Osteoblast (primary cell): ENCODE data around the gene OR13J1. TPM values are rescaled to one million over a fixed set of nuclear protein-coding genes. Genes with fewer than 3 reads are reported as not detected.

Experiments used
- DNase-seq: peaks from one replicate; pipeline ENCODE4 v3.0.0; 2011; ENCODE audit warnings: low spot score, mixed read lengths; ENCODE audit not compliant: insufficient read length; ENCODE audit errors: missing footprints
- H2AFZ ChIP-seq: 2 replicates; pipeline ENCODE4 v1.6.0; 2011; ENCODE audit warnings: mild to moderate bottlenecking, low read length
- H3K27ac ChIP-seq: 2 replicates; pipeline ENCODE4 v1.5.1; 2011; ENCODE audit warnings: mild to moderate bottlenecking, low read depth, low read length, moderate library complexity
- H3K27me3 ChIP-seq: 2 replicates; pipeline ENCODE4 v1.6.0; 2012; ENCODE audit warnings: mild to moderate bottlenecking, control low read depth, inconsistent platforms, low read length, moderate library complexity; ENCODE audit not compliant: insufficient read depth
- H3K36me3 ChIP-seq: 2 replicates; pipeline ENCODE4 v1.5.1; 2011; ENCODE audit warnings: mild to moderate bottlenecking, low read length, control low read depth, moderate library complexity; ENCODE audit not compliant: insufficient read depth
- H3K4me1 ChIP-seq: 2 replicates; pipeline ENCODE4 v1.5.1; 2011; ENCODE audit warnings: mild to moderate bottlenecking, low read length, control low read depth, moderate library complexity; ENCODE audit not compliant: insufficient read depth
- H3K4me2 ChIP-seq: 2 replicates; pipeline ENCODE4 v1.6.0; 2011; ENCODE audit warnings: mild to moderate bottlenecking, low read length; ENCODE audit not compliant: insufficient read depth
- H3K4me3 ChIP-seq: fragments of 200-600 bp; sonication (generic); 3 replicates; pipeline ENCODE4 v1.5.1; 2012; ENCODE audit warnings: mild to moderate bottlenecking, low read length, inconsistent platforms; ENCODE audit not compliant: insufficient read depth
- H3K79me2 ChIP-seq: 2 replicates; pipeline ENCODE4 v1.6.0; 2012; ENCODE audit warnings: mild to moderate bottlenecking, low read length, control low read depth, inconsistent platforms; ENCODE audit not compliant: insufficient read depth
- H3K9me3 ChIP-seq: 2 replicates; pipeline ENCODE4 v1.5.1; 2011; ENCODE audit warnings: low read depth, low read length, control low read depth
- H4K20me1 ChIP-seq: 2 replicates; pipeline ENCODE4 v1.6.0; 2012; ENCODE audit warnings: mild to moderate bottlenecking, low read length, control low read depth; ENCODE audit not compliant: insufficient read depth
- CTCF ChIP-seq: IDR thresholded peaks from 2 replicates; pipeline ENCODE4 v1.5.1; 2011; ENCODE audit warnings: mild to moderate bottlenecking, low read depth, low read length, moderate library complexity; ENCODE audit errors: extremely low read depth
- total RNA-seq: library from RNA; depleted of rRNA; stranded (reverse); fragments of >200 nt; gene quantifications from 2 replicates; pipeline ENCODE4 v1.2.3, GENCODE V29; 2012

OR13J1 gene
- total RNA-seq, 1 donor = not detected

DNA sequence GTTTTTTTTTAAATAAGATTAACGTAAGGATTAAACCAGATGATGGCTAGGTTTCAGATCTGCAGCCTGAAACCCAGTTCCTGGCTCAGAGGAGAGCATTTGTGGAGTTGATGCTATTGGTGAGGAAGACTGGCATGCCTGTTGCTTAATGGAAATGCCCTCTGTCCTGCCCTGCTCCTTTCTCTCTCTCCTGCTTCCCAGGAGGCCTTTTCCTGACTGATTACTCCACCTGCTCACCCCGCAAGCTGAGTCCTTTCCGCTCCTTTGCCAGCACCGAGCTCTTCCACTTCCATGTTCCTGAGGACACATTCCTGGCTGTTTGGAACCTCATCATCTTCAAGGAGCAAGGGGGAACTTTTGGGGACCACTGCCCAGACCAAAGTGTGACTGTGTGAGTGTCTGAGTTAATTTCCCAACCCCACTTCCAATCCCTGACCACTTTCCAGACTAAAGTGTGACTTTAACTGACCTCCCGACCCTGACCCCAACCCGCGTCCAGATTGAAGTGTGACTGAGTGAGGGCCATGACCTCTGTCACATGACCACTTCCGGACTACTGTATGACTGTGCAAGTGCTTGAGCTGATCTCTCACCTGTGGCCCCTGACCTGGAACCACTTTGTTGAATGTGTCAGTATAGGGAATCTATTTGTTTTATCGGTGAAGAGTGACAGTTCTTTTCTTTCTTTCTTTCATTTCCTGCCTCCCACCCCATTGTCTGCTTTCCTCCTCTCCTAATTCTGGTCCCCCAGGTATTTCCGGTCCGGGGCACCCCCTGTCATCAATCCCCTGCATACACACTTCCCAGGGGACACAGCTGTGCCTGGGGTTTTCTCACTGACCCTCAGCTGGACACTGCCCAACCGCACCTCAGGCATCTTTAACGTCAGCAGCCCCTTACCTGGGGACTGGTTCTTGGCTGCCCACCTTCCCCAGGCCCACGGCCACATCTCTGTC, 35.7 kb downstream of the OR13J1 start:
- no peak overlapping the region for H2AFZ ChIP-seq
- H3K36me3 ChIP-seq = no peaks in the 10 kb centered on the region
- no peak overlapping the region for H3K4me3 ChIP-seq
- H3K27me3 ChIP-seq = no peaks in the 10 kb centered on the region
- no peak overlapping the region for H3K4me2 ChIP-seq
- H4K20me1 ChIP-seq = no peaks in the 10 kb centered on the region
- no peak overlapping the region for H3K27ac ChIP-seq
- H3K9me3 ChIP-seq = no peaks in the 10 kb centered on the region
- peaks cover 18% of the 10 kb centered on the region for H3K4me1 ChIP-seq
- DNase-seq = no peak
- no peak for TF ChIP-seq CTCF
- peaks cover 6% of the 10 kb centered on the region for H3K79me2 ChIP-seq

- Histone ChIP-seq H4K20me1 (no peaks in the 10 kb centered on the region), H3K27me3 (no peaks in the 10 kb centered on the region), H3K4me2 (no peak overlapping the region), H3K79me2 (peaks cover 6% of the 10 kb centered on the region), H3K9me3 (no peaks in the 10 kb centered on the region), H3K27ac (no peak overlapping the region), H2AFZ (no peak overlapping the region), H3K4me1 (peaks cover 23% of the 10 kb centered on the region), H3K4me3 (no peak overlapping the region), H3K36me3 (no peaks in the 10 kb centered on the region)
- no peak for DNase-seq
- no peak for TF ChIP-seq CTCF
These were observed 37.4 kb downstream of the OR13J1 start for GRCh38 chr9:35832814-35833213.

- H3K27ac ChIP-seq = no peak overlapping the region
- no peak for TF ChIP-seq CTCF
- H3K9me3 ChIP-seq = no peaks in the 10 kb centered on the region
- DNase-seq = no peak
- no peaks in the 10 kb centered on the region for H4K20me1 ChIP-seq
- H2AFZ ChIP-seq = no peak overlapping the region
- no peaks in the 10 kb centered on the region for H3K36me3 ChIP-seq
- H3K79me2 ChIP-seq = peaks cover 6% of the 10 kb centered on the region
- peaks cover 37% of the 10 kb centered on the region for H3K4me1 ChIP-seq
- H3K4me3 ChIP-seq = no peak overlapping the region
- no peak overlapping the region for H3K4me2 ChIP-seq
- H3K27me3 ChIP-seq = no peaks in the 10 kb centered on the region
These were observed 39.2 kb downstream of the OR13J1 start for GRCh38 chr9:35831040-35831439.

DNA sequence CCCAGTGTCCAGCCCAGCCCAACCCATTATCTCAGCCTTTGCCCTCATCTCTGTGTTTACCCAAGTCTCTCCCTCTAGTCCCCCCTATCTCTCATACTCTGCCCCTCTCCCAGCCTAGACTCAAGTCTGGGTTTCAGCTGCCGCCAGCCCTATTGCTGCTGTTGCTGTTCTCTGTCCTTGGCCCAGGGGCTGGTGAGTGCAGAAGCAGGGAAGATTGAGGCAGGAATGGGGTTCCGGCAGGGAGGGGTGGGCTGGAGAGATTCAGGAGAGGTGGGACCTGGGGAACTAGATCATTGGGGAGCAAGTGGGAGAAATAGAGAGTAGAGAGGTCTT, 40.5 kb downstream of the OR13J1 start:
- TF ChIP-seq CTCF = no peak
- Histone ChIP-seq H4K20me1 (no peaks in the 10 kb centered on the region), H3K9me3 (no peaks in the 10 kb centered on the region), H3K36me3 (no peaks in the 10 kb centered on the region), H3K79me2 (peaks cover 6% of the 10 kb centered on the region), H3K4me1 (peaks cover 37% of the 10 kb centered on the region), H2AFZ (peak overlapping the region; percentile 75), H3K4me3 (peak overlapping the region; percentile 80), H3K27ac (peak overlapping the region; percentile 65), H3K4me2 (peak overlapping the region; percentile 88), H3K27me3 (no peaks in the 10 kb centered on the region)
- peak; percentile 79 for DNase-seq
